Left kidney (tissue), 2 donors: ENCODE data around the gene PAIP2. TPM values are rescaled to one million over a fixed set of nuclear protein-coding genes. Genes with fewer than 3 reads are reported as not detected.
A peak's percentile ranks its signal among the peaks of the same experiment; 100 is the strongest.

ENCODE experiments used
- DNase-seq: peaks from one replicate; pipeline ENCODE4 v3.0.0-alpha.2; 2013
- polyA plus RNA-seq: library from polyadenylated mRNA; unstranded; fragments of 120-200 nt; gene quantifications from one replicate; pipeline ENCODE4 v1.2.1, GENCODE V29; 2013; ENCODE audit not compliant: insufficient read length

PAIP2 gene
- polyA plus RNA-seq, 1 donor = 176 TPM

- no peak for DNase-seq
Observed at GRCh38 chr5:139390639-139391569, 49.2 kb downstream of the PAIP2 start.

- DNase-seq = no peak
Observed at GRCh38 chr5:139391570-139392323, 50.1 kb downstream of the PAIP2 start.

- DNase-seq = no peak
Observed at GRCh38 chr5:139392324-139392677, 50.6 kb downstream of the PAIP2 start.

GRCh38 chr5:139392678-139393496 lies 51.2 kb downstream of the PAIP2 start:
- DNase-seq = peak; percentile 65

- no peak for DNase-seq
Observed at GRCh38 chr5:139393497-139394122, 52.0 kb downstream of the PAIP2 start.

- peak; percentile 30 for DNase-seq
Observed at GRCh38 chr5:139394123-139394653, 52.5 kb downstream of the PAIP2 start.

- peak; percentile 17 for DNase-seq
Observed at GRCh38 chr5:139394654-139395566, 53.3 kb downstream of the PAIP2 start, which contains the start of gene PROB1. PROB1 (minus strand) TSS chr5:139395104; CDS start chr5:139395081, 23 bp downstream.

GRCh38 chr5:139395844-139396640 lies 54.4 kb downstream of the PAIP2 start:
- DNase-seq = no peak

- DNase-seq = no peak
Observed at GRCh38 chr5:139396691-139397090, 55.0 kb downstream of the PAIP2 start.

GRCh38 chr5:139397921-139398320 lies 56.3 kb downstream of the PAIP2 start:
- no peak for DNase-seq

- no peak for DNase-seq
Observed at GRCh38 chr5:139399501-139400121, 58.0 kb downstream of the PAIP2 start.

GRCh38 chr5:139401546-139401945 lies 59.9 kb downstream of the PAIP2 start:
- no peak for DNase-seq

- DNase-seq = no peak
Observed at GRCh38 chr5:139402561-139403158, 61.0 kb downstream of the PAIP2 start.

- no peak for DNase-seq
Observed at GRCh38 chr5:139403418-139403786, 61.7 kb downstream of the PAIP2 start.

- DNase-seq = peak; percentile 98
Observed at GRCh38 chr5:139403787-139404483, 62.3 kb downstream of the PAIP2 start, which contains the start of gene SPATA24. SPATA24 (minus strand) TSS chr5:139404089; CDS start chr5:139404060, 29 bp downstream.

- DNase-seq = no peak
Observed at GRCh38 chr5:139404484-139404840, 62.8 kb downstream of the PAIP2 start.

- no peak for DNase-seq
Observed at GRCh38 chr5:139406963-139407362, 65.3 kb downstream of the PAIP2 start.

- no peak for DNase-seq
Observed at GRCh38 chr5:139407517-139407916, 65.9 kb downstream of the PAIP2 start.
